MV-4-11 (cell line): ENCODE data around the gene HERPUD1.
"Not testable (repeated sequence)": the region's sequence is repeated elsewhere in the genome, so short reads cannot be mapped to it uniquely, and the experiment has no call there.

Experiments used
- DNase-seq: peaks from one replicate; lab custom pipeline; 2025; lab: John Stamatoyannopoulos, UW

Gene HERPUD1

GRCh38 chr16:56960681-56961281 lies 28.8 kb downstream of the HERPUD1 start:
- no peak for DNase-seq

GRCh38 chr16:56961386-56961785 lies 29.4 kb downstream of the HERPUD1 start:
- DNase-seq, result no peak

GRCh38 chr16:56961851-56962281 lies 29.9 kb downstream of the HERPUD1 start, which contains the start of gene CETP:
TSS of gene CETP (plus strand) at chr16:56961950. CDS start at chr16:56961980, 30 bp downstream.
- no peak for DNase-seq

- peak; percentile 91 for DNase-seq
Observed at GRCh38 chr16:56964243-56965148, 32.6 kb downstream of the HERPUD1 start.

- DNase-seq, result peak; percentile 73
Observed at GRCh38 chr16:56965149-56966092, 33.5 kb downstream of the HERPUD1 start.

- DNase-seq, result no peak
Observed at GRCh38 chr16:56966093-56966475, 34.1 kb downstream of the HERPUD1 start.

GRCh38 chr16:56967733-56968132 lies 35.8 kb downstream of the HERPUD1 start:
- DNase-seq, result peak; percentile 46

GRCh38 chr16:56969769-56970168 lies 37.8 kb downstream of the HERPUD1 start:
- no peak for DNase-seq

GRCh38 chr16:56970934-56971767 lies 39.2 kb downstream of the HERPUD1 start:
- DNase-seq, result no peak

- no peak for DNase-seq
Observed at GRCh38 chr16:56971768-56972043, 39.8 kb downstream of the HERPUD1 start.

GRCh38 chr16:56972403-56973293 lies 40.7 kb downstream of the HERPUD1 start:
- DNase-seq, result no peak

GRCh38 chr16:56973294-56973689 lies 41.4 kb downstream of the HERPUD1 start:
- DNase-seq, result no peak

- not testable (repeated sequence) for DNase-seq
Observed at GRCh38 chr16:56973899-56974298, 42.0 kb downstream of the HERPUD1 start.

- DNase-seq, result peak; percentile 18
Observed at GRCh38 chr16:56974549-56975300, 42.8 kb downstream of the HERPUD1 start.

GRCh38 chr16:56975714-56976113 lies 43.8 kb downstream of the HERPUD1 start:
- no peak for DNase-seq

GRCh38 chr16:56977216-56977615 lies 45.3 kb downstream of the HERPUD1 start:
- no peak for DNase-seq

- DNase-seq, result no peak
Observed at GRCh38 chr16:56977823-56978430, 46.0 kb downstream of the HERPUD1 start.

- no peak for DNase-seq
Observed at GRCh38 chr16:56980201-56980535, 48.2 kb downstream of the HERPUD1 start.
